Natural killer cell treated with Interleukin-12 subunit alpha and Interleukin-12 subunit beta and Interleukin-15 and Interleukin-18, amount 100 ng/mL, for 72 hours (primary cell): ENCODE measurements around the gene MMP25. TPM values are rescaled to one million over a fixed set of nuclear protein-coding genes. Genes with fewer than 3 reads are reported as not detected.
"Not testable (repeated sequence)": the region's sequence is repeated elsewhere in the genome, so short reads cannot be mapped to it uniquely, and the experiment has no call there.

Experiments used
- ATAC-seq, 2 donors: fragments of 150-1000 bp; cut with Tn5 transposase in 1 of 2; sonication (Bioruptor Pico), chemical (Tn5 transposase) in 1 of 2; 2 replicates each; pipeline ENCODE4 v1.10.0; 2021
- DNase-seq: peaks from one replicate; pipeline ENCODE4 v3.0.0; 2022; ENCODE audit warnings: low spot score
- H3K27ac Mint-ChIP-seq, 2 donors: 1 replicate in 1 of 2; 2 replicates in 1 of 2; pipeline ENCODE4 v1.8.0; 2022; ENCODE audit warnings: mixed read lengths in 2 of 2, mild to moderate bottlenecking in 1 of 2, moderate library complexity in 1 of 2
- H3K27me3 Mint-ChIP-seq, 2 donors: 1 replicate in 1 of 2; 2 replicates in 1 of 2; pipeline ENCODE4 v1.8.0; 2022; ENCODE audit warnings: mixed read lengths in 2 of 2
- H3K36me3 Mint-ChIP-seq: one replicate; pipeline ENCODE4 v1.8.0; 2022; ENCODE audit warnings: mixed read lengths
- H3K4me1 Mint-ChIP-seq, 2 donors: 1 replicate in 1 of 2; 2 replicates in 1 of 2; pipeline ENCODE4 v1.8.0; 2022; ENCODE audit warnings: low read depth in 2 of 2, mixed read lengths in 2 of 2, mild to moderate bottlenecking in 1 of 2
- H3K4me3 Mint-ChIP-seq: one replicate; pipeline ENCODE4 v1.8.0; 2022; ENCODE audit warnings: mixed read lengths
- H3K9me3 Mint-ChIP-seq: 2 replicates; pipeline ENCODE4 v1.8.0; 2022; ENCODE audit warnings: mixed read lengths
- total RNA-seq, 2 donors: library from RNA; stranded (reverse); gene quantifications; one replicate each; pipeline ENCODE4 v1.2.3, GENCODE V29; 2022

Gene MMP25
- total RNA-seq, 2 donors from 2014 or later, result 54.3 to 66.6 TPM

DNA sequence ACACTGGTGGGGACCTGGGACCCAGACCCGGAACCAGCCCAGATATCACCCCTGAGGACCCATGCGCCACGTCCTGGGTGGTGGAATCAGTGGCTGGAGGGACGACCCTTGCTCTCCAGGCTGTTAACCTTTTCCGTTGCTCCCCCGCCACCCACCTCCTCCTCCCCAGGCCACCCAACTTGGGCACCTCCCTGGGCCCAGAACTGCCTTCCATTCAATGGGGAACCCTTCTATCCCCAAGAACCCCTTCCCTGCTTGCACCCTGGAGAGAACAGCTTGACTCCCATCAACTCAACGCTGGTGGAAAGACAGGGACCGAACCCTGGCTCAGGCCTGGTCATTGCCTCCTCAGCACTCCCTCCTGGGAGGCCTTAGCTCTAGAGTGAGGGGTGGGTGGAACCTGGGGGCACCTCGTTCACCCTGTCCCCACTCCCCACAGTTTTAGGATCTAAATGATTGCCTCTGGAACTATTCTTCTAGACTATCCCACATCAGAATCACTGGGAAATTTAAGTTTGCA lies 13.4 kb downstream of the MMP25 start:
- Mint-ChIP-seq H3K9me3 (no peaks in the 10 kb centered on the region), H3K4me3 (peak overlapping the region; percentile 89), H3K27me3 (no peaks in the 10 kb centered on the region), H3K36me3 (peaks cover 13% of the 10 kb centered on the region), H3K4me1 (peaks cover 55% of the 10 kb centered on the region in 2 donors), H3K27ac (peak overlapping the region; percentile 92 to 99)
- no peak for ATAC-seq
- no peak for DNase-seq

DNA sequence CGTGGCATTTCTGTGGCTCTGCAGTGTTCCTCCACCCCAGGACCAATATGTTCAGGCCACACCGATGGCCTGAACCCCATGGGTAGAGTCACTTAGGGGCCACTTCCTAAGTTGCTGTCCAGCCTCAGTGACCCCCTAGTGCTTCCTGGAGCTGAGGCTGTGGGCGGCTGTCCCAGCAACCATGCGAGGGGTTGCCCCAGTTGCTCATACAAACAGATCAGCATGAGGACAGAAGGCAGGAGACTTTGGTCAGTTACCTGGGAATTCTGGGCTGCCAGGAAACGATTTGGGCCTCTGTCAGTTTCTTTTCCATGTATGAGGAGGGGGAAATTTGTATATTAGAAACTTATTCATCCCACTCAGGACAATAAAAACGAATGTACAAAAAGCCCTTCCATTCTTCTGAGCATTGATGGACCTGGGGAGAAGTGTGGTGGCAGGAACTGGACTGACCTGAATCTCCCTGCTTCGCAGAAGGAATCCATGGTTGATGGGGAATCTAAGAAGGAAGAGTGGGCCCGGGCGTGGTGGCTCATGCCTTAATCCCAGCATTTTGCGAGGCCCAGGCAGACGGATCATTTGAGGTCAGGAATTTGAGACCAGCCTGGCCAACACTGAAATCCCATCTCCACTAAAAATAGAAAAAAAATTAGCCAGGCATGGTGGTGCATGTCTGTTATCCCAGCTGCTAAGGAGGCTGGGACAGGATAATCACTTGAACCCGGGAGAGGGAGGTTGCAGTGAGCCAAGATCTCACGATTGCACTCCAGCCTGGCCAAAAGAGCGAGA lies 14.2 kb downstream of the MMP25 start:
- Mint-ChIP-seq H3K4me3 (peak overlapping the region; percentile 89), H3K27ac (peak overlapping the region; percentile 92 to 99), H3K36me3 (peaks cover 9% of the 10 kb centered on the region), H3K4me1 (peaks cover 52% of the 10 kb centered on the region in 2 donors), H3K27me3 (no peaks in the 10 kb centered on the region), H3K9me3 (no peaks in the 10 kb centered on the region)
- no peak for ATAC-seq
- DNase-seq, result no peak

DNA sequence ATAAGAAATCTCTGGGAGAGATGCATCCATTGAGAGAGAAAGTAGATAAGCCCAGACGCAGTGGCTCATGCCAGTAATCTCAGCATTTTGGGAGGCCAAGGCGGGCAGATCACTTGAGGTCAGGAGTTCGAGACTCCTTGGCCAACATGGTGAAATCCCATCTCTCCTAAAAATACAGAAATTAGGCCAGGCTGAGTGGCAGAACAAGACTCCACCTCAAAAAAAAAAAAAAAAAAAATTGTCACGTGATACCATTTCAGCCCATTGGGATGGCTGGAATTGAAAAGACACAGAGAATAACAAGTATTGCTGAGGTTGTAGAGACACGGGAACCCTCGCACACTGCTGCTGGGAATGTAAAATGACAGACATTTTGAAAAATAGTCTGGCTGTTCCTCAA lies 16.2 kb downstream of the MMP25 start:
- Mint-ChIP-seq H3K27ac (peak overlapping the region; percentile 97 to 100), H3K27me3 (no peaks in the 10 kb centered on the region), H3K4me3 (peak overlapping the region; percentile 52), H3K36me3 (peaks cover 8% of the 10 kb centered on the region), H3K4me1 (peaks cover 43 to 46% of the 10 kb centered on the region in 2 donors), H3K9me3 (no peaks in the 10 kb centered on the region)
- DNase-seq (no peak), ATAC-seq (no peak)

DNA sequence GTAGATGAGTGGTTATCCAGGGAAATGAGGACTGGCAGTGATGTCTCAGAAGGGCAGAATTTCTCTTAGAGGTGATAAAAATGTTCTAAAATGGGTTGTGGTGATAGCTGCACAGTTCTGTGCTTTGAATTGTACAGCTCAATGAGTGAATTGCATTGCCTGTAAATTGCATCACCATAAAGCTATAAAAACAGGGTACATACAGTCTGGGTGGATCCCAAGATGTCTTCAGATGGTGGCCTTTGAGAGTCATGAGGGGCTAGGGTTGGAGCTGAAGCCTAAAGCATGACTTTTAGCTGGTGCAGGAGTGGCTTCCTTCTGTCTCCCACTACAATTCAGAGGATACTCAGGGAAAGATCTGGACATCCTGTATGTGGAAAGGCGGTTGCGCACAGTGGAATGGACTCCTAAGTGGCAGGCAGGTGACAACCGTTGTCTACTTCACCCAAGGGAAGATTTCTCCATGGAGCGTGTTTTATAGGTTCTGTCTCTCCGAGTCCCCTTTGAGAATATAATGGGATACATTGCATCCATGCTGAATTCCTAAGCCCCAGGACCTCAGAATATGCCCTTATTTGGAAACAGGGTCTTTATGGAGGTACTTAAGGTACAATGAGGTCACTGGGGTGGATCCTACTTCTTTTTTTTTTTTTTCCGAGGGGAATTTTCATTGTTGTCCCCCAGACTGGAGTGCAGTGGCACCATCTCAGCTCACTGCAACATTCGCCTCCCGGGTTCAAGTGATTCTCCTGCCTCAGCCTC lies 17.4 kb downstream of the MMP25 start:
- Mint-ChIP-seq H3K9me3 (no peaks in the 10 kb centered on the region), H3K4me3 (peak overlapping the region; percentile 52), H3K4me1 (peaks cover 46 to 53% of the 10 kb centered on the region in 2 donors), H3K27ac (peak overlapping the region; percentile 97 to 100), H3K36me3 (peaks cover 11% of the 10 kb centered on the region), H3K27me3 (no peaks in the 10 kb centered on the region)
- ATAC-seq (no peak), DNase-seq (no peak)

DNA sequence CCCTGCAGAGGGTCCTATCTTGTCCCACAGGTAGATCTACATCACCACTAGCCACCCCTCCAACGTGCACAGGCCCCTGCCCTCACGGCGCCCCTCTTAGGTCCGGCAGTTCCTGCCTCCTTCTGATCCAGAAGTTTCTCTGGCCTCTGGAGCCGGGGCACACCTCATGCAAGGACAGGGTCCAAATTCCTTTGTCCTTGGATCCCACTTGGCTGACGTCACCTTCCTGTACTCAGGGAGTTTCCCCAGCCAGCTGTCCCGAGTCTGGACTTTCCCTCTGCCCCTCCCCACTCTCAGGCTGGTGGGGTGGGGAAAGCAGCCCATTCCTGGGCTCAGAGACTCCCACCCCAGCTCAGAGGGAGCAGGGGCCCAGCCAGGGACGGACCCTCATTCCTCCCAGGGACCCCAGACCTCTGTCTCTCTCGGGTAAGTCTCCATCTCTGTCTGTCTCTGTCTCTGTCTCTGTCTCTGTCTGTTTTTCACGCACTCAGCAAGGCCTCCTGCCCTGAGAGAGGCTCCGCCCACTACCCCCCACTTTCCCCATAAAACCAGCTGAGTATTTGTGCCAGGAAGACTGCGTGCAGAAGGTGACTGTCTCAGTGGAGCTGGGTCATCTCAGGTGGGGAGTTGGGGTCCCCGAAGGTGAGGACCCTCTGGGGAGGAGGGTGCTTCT lies 18.8 kb downstream of the MMP25 start, which contains the start of gene IL32:
IL32 (plus strand) TSS at position 572 of the 673 bp plus-strand sequence. CDS start 172 bp downstream, outside the sequence.
- H3K9me3 Mint-ChIP-seq, result no peaks in the 10 kb centered on the region
- peak within 1 kb of the TSS; percentile 97 to 100 for H3K27ac Mint-ChIP-seq
- no peaks in the 10 kb centered on the region for H3K27me3 Mint-ChIP-seq
- H3K4me3 Mint-ChIP-seq, result peak within 1 kb of the TSS; percentile 100
- DNase-seq (no peak), ATAC-seq (peak; percentile 71 to 73)
- H3K4me1 Mint-ChIP-seq, result peaks cover 49 to 55% of the 10 kb centered on the region in 2 donors
- peaks cover 22% of the 10 kb centered on the region for H3K36me3 Mint-ChIP-seq

DNA sequence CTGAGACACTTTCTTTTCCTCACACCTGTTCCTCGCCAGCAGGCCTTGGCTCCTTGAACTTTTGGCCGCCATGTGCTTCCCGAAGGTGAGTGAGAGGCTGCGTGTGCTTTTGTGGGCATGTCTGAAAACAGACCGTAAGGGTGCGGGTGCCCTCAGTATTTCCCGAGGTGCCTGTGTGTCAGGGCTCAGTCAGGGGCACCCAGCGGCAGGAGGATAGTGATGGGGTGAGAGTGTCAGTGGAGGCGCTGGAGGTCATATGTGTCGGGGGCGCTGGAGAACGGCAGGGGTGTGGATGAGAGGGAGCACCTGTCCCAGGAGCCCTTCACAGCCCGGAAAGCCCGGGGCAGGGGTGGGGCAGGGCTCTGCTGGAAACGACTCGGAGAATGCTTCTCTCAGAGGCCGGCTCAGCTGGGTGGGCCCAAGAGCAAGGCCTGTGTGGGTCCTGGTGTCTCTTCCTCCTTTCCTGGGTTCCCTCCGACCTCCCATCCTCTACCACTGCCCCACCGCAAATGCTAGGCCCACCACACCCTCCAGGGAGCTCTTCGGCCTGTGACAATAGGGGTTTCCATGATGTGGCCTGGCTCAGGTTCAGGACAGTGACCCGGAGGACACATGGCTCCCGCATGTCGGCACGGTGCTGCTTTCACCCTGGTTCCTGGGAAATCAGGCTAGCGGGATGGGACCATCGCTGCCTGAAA lies 19.5 kb downstream of the MMP25 start:
- H3K36me3 Mint-ChIP-seq, result peaks cover 22% of the 10 kb centered on the region
- H3K27me3 Mint-ChIP-seq, result no peaks in the 10 kb centered on the region
- H3K9me3 Mint-ChIP-seq, result no peaks in the 10 kb centered on the region
- DNase-seq (no peak), ATAC-seq (peak; percentile 1 to 29)
- H3K27ac Mint-ChIP-seq, result peak overlapping the region; percentile 97 to 100
- H3K4me3 Mint-ChIP-seq, result peak overlapping the region; percentile 100
- peaks cover 50 to 54% of the 10 kb centered on the region in 2 donors for H3K4me1 Mint-ChIP-seq

DNA sequence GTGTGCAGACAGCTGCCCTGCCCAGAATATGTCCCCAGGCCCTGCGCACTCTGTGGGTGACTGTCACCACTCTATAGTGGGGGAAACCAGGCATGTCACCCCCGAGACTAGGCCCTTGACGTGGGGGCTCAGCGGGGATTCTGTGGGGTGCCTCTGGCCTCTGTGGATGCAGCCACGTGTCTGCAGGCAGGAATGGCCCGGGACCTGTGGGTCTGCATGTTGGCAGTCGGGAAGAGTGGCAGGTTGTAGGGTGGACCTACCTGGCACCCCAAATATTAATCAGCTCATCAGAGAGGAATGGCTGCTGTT lies 20.0 kb downstream of the MMP25 start:
- peak overlapping the region; percentile 97 to 100 for H3K27ac Mint-ChIP-seq
- H3K27me3 Mint-ChIP-seq, result no peaks in the 10 kb centered on the region
- H3K4me3 Mint-ChIP-seq, result peak overlapping the region; percentile 100
- peaks cover 55 to 59% of the 10 kb centered on the region in 2 donors for H3K4me1 Mint-ChIP-seq
- peak in 1 of 2 donors; percentile 1 for ATAC-seq
- H3K36me3 Mint-ChIP-seq, result peaks cover 22% of the 10 kb centered on the region
- DNase-seq, result no peak
- H3K9me3 Mint-ChIP-seq, result no peaks in the 10 kb centered on the region

DNA sequence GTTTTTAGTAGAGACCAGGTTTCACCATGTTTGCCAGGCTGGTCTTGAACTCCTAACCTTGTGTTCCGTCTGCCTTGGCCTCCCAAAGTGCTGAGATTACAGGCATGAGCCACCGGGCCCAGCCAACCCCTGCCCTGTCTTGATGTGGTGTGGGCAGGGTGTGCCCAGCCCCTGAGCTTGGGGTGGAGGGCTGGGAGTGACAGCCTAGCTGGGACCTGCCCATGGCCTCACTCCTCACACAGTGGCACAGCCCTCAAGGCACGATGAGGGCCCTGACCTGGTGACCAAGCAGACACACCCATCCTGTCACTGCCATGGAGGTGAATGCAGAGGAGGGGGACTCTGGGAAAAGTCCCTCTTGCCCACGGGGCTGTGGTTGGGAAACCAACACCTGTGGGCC lies 22.1 kb downstream of the MMP25 start:
- H3K4me3 Mint-ChIP-seq, result peak overlapping the region; percentile 100
- DNase-seq (no peak), ATAC-seq (no peak)
- peak overlapping the region; percentile 97 to 100 for H3K27ac Mint-ChIP-seq
- peaks cover 22% of the 10 kb centered on the region for H3K36me3 Mint-ChIP-seq
- no peaks in the 10 kb centered on the region for H3K9me3 Mint-ChIP-seq
- peaks cover 57 to 62% of the 10 kb centered on the region in 2 donors for H3K4me1 Mint-ChIP-seq
- H3K27me3 Mint-ChIP-seq, result no peaks in the 10 kb centered on the region

DNA sequence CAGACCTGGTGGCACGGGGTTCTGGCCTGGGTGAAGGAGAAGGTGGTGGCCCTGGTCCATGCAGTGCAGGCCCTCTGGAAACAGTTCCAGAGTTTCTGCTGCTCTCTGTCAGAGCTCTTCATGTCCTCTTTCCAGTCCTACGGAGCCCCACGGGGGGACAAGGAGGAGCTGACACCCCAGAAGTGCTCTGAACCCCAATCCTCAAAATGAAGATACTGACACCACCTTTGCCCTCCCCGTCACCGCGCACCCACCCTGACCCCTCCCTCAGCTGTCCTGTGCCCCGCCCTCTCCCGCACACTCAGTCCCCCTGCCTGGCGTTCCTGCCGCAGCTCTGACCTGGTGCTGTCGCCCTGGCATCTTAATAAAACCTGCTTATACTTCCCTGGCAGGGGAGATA lies 22.8 kb downstream of the MMP25 start:
- DNase-seq, H3K27me3 Mint-ChIP-seq, H3K9me3 Mint-ChIP-seq, ATAC-seq: not testable (repeated sequence)
- Mint-ChIP-seq H3K4me3 (peak overlapping the region; percentile 73), H3K4me1 (peaks cover 59 to 64% of the 10 kb centered on the region in 2 donors), H3K27ac (peak overlapping the region; percentile 97 to 100), H3K36me3 (peaks cover 22% of the 10 kb centered on the region)

DNA sequence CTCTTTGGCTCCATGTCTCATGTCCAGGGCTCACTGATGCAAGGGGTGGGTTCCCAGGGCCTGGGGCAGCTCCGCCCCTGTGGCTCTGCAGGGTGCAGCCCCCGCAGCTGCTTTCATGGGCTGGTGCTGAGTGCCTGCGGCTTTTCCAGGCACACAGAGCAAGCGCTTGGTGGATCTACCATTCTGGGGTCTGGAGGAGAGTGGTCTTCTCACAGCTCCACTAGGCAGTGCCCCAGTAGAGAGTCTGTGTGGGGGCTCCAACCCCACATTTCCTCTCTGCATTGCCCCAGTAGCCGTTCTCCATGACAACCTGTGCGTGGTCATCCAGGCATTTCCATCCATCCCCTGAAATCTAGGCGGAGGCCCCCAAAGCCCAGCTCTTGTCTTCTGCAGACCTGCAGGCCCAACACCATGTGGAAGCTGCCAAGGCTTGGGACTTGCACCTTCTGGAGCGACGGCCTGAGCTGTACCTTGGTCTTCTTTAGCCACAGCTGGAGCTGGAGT lies 24.3 kb downstream of the MMP25 start:
- Mint-ChIP-seq H3K27me3 (no peaks in the 10 kb centered on the region), H3K27ac (peak overlapping the region; percentile 97 to 100), H3K4me3 (no peak overlapping the region), H3K36me3 (peaks cover 19% of the 10 kb centered on the region), H3K4me1 (peaks cover 67 to 68% of the 10 kb centered on the region in 2 donors), H3K9me3 (no peaks in the 10 kb centered on the region)
- no peak for ATAC-seq
- DNase-seq, result no peak

DNA sequence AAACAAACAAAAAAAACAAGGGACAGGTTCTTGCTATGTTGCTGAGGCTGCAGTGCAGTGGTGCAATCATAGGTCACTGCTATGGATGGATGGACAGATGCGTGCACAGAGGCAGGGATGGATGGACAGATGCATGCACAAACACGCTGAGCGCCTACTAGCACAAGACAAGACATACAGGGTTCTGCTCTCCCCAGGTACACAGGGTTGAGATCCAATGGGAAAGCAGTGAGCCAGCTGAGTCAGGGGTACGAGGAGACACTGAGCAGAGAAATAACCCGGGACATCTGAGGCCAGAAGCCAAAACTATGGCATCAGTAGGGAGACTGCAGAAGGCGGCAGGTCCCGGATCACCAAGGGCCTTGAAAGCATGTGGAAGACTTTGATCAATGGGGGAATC lies 25.3 kb downstream of the MMP25 start:
- Mint-ChIP-seq H3K4me3 (peak overlapping the region; percentile 61), H3K27me3 (no peaks in the 10 kb centered on the region), H3K27ac (peak overlapping the region; percentile 97 to 100), H3K36me3 (peaks cover 15% of the 10 kb centered on the region), H3K9me3 (no peaks in the 10 kb centered on the region), H3K4me1 (peaks cover 74 to 75% of the 10 kb centered on the region in 2 donors)
- ATAC-seq (no peak), DNase-seq (no peak)

DNA sequence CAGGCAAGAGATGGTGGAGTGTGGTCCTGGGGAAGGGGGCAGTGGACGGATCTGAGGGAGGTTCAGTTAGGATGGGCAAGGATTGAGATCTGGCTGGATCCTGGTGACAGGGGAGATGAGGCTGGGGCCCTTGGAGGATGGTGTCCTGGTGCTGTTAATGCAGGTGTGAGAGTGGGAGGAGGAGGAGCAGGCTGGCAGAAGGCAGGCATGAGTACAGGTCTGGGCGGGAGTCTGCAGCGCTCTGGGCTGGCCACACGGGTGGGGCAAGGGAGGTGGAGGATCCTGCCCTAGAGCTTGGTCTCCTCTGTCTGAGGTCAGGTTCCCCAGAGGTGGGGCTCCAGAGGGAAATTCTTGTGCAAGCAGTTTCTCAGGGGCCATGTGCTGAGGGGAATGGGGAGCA lies 25.8 kb downstream of the MMP25 start:
- Mint-ChIP-seq H3K36me3 (peaks cover 15% of the 10 kb centered on the region), H3K4me1 (peaks cover 76 to 80% of the 10 kb centered on the region in 2 donors), H3K27ac (peak overlapping the region; percentile 97 to 100), H3K4me3 (peak overlapping the region; percentile 61)
- not testable (repeated sequence) for H3K27me3 Mint-ChIP-seq, DNase-seq, H3K9me3 Mint-ChIP-seq
- ATAC-seq, result peak in 1 of 2 donors; percentile 15
